ENCODE results near the gene TBX21.

DNA sequence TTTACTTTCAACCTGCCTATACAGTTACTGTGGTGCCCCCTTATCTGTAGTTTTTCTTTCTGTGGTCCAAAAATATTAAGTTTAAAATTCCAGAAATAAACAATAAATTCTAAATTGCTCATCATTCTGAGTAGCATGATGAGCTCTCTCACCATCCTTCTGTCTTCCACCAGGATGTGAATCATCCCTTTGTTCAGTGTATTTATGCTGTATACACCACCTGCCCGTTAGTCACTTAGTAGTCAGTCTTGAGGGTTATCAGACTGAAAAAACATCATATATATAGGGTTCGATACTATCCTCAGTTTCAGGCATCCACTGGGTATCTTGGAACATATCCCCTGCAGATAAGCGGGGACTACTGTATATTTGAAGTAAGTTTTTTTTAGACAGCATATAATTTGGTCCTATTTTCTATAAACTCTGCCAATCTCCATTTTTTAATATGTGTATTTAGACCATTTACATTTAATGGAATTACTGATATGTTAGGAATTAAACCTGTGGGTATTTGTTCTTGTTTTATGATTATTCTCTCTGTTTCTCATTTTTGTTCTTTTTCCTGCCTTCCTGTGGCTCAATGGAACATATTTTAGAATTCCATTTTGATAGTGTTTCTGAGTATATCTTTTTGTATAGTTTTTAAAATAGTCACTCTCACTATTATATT is 31.0 kb downstream of the TBX21 start:
- TF ChIP-seq EZH2 (IDR thresholded peaks at IDR 0.05; ENCODE audit: borderline replicate concordance, control insufficient read depth, low read depth, low read length) (no peak), CHD4 (IDR thresholded peaks at IDR 0.05) (no peak), SRF (IDR thresholded peaks at IDR 0.05; ENCODE audit: low read depth in 2 of 2, low read length in 2 of 2) (no peak)
- TF ChIP-seq, protein P1, sequence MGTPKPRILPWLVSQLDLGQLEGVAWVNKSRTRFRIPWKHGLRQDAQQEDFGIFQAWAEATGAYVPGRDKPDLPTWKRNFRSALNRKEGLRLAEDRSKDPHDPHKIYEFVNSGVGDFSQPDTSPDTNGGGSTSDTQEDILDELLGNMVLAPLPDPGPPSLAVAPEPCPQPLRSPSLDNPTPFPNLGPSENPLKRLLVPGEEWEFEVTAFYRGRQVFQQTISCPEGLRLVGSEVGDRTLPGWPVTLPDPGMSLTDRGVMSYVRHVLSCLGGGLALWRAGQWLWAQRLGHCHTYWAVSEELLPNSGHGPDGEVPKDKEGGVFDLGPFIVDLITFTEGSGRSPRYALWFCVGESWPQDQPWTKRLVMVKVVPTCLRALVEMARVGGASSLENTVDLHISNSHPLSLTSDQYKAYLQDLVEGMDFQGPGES (IDR thresholded peaks at IDR 0.05) = no peak

All from GM12878 (cell line).